Vagina (tissue), 2 donors: ENCODE measurements around the gene ILF3. TPM values are rescaled to one million over a fixed set of nuclear protein-coding genes. Genes with fewer than 3 reads are reported as not detected.

Experiments
- DNase-seq, 2 donors: peaks; one replicate each; pipeline ENCODE4 v3.0.0-alpha.2; 2017; ENCODE audit errors: extremely low spot score in 2 of 2
- H3K27ac ChIP-seq: fragments of 200-600 bp; sonication (generic); one replicate; pipeline ENCODE4 v1.5.1; 2019
- H3K27me3 ChIP-seq: fragments of 200-600 bp; sonication (generic); one replicate; pipeline ENCODE4 v1.5.1; 2019
- H3K36me3 ChIP-seq, 2 donors: fragments of 200-600 bp; sonication (generic); one replicate each; pipeline ENCODE4 v1.5.1; 2017 to 2019
- H3K4me1 ChIP-seq: fragments of 200-600 bp; sonication (generic); one replicate; pipeline ENCODE4 v1.5.1; 2019
- H3K4me3 ChIP-seq, 2 donors: fragments of 200-600 bp; sonication (generic); 1 replicate in 1 of 2; 2 replicates in 1 of 2; pipeline ENCODE4 v1.5.1; 2016 to 2019
- H3K9me3 ChIP-seq: fragments of 200-600 bp; sonication (generic); one replicate; pipeline ENCODE4 v1.5.1; 2019
- POLR2A ChIP-seq, 2 donors: fragments of 450-650 bp; IDR thresholded peaks; one replicate each; pipeline ENCODE4 v1.6.1; 2017; ENCODE audit warnings: antibody characterized with exemption in 2 of 2, mild to moderate bottlenecking in 2 of 2, moderate library complexity in 2 of 2
- POLR2AphosphoS5 ChIP-seq, 2 donors: sonication (generic); formaldehyde crosslinking; IDR thresholded peaks; one replicate each; pipeline ENCODE4 v1.9.0; 2017; ENCODE audit warnings: antibody characterized with exemption in 2 of 2, mild to moderate bottlenecking in 2 of 2, low read depth in 1 of 2; ENCODE audit not compliant: insufficient read depth in 1 of 2
- intact Hi-C: fragments of 100-400 bp; cut with DNase I; formaldehyde crosslinking; loops from one replicate; pipeline ENCODE4 v1.15.1; 2023
- total RNA-seq: library from RNA; depleted of rRNA; stranded (reverse); fragments of >200 nt; gene quantifications from one replicate; pipeline ENCODE4 v1.2.3, GENCODE V29; 2016
- TF ChIP-seq, protein P1 (sequence below), 3 experiments: fragments of 450-650 bp in 2 of 3; fragments of 200-600 bp in 1 of 3; sonication (generic) in 1 of 3; IDR thresholded peaks; one replicate each; pipeline ENCODE4 v1.5.1; 2017 to 2019; ENCODE audit warnings: antibody characterized with exemption in 3 of 3, mild to moderate bottlenecking in 2 of 3, moderate library complexity in 2 of 3

The ILF3 gene
- total RNA-seq, 1 donor from 2014 or later, result 125 TPM

GRCh38 chr19:10634963-10635362, 19.2 kb upstream of the ILF3 start:
- H3K4me3 ChIP-seq, result no peak overlapping the region
- intact Hi-C loops, result no loop called here
- no peaks in the 10 kb centered on the region for H3K9me3 ChIP-seq
- no peaks in the 10 kb centered on the region for H3K4me1 ChIP-seq
- TF ChIP-seq POLR2A (IDR thresholded peaks at IDR 0.05) (no peak), POLR2AphosphoS5 (IDR thresholded peaks at IDR 0.05; ENCODE audit: insufficient read depth in 1 of 2, low read depth in 1 of 2) (no peak)
- TF ChIP-seq, protein P1, sequence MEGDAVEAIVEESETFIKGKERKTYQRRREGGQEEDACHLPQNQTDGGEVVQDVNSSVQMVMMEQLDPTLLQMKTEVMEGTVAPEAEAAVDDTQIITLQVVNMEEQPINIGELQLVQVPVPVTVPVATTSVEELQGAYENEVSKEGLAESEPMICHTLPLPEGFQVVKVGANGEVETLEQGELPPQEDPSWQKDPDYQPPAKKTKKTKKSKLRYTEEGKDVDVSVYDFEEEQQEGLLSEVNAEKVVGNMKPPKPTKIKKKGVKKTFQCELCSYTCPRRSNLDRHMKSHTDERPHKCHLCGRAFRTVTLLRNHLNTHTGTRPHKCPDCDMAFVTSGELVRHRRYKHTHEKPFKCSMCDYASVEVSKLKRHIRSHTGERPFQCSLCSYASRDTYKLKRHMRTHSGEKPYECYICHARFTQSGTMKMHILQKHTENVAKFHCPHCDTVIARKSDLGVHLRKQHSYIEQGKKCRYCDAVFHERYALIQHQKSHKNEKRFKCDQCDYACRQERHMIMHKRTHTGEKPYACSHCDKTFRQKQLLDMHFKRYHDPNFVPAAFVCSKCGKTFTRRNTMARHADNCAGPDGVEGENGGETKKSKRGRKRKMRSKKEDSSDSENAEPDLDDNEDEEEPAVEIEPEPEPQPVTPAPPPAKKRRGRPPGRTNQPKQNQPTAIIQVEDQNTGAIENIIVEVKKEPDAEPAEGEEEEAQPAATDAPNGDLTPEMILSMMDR (IDR thresholded peaks at IDR 0.05), result no peak
- no peak overlapping the region for H3K27ac ChIP-seq
- peaks cover 0 to 80% of the 10 kb centered on the region in 2 donors for H3K36me3 ChIP-seq
- DNase-seq, result no peak
- no peaks in the 10 kb centered on the region for H3K27me3 ChIP-seq

DNA sequence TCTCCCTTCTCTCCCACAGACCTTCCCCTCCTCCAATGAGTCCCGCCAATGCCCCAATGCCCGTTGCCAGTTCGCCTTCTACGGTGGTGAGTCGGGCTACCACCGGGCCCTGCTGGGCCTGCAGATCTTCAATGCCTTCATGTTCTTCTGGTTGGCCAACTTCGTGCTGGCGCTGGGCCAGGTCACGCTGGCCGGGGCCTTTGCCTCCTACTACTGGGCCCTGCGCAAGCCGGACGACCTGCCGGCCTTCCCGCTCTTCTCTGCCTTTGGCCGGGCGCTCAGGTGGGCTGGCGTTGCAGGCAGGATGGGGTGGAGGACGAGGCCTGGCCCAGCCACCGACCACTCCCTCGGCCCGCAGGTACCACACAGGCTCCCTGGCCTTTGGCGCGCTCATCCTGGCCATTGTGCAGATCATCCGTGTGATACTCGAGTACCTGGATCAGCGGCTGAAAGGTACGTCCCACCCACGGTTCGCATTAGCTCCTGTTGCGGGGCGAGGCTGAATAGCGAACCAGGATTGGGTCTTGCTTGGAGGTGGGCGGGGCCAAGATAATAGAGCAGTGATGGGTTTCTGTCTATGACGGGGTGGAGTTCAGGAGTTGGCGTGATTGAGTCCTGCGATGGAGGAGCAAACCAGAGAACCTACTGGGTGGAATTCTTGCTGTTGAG, 17.7 kb upstream of the ILF3 start:
- TF ChIP-seq POLR2AphosphoS5 (IDR thresholded peaks at IDR 0.05; ENCODE audit: insufficient read depth in 1 of 2, low read depth in 1 of 2), result peak in 1 of 2 donors; percentile 15
- TF ChIP-seq, protein P1 (IDR thresholded peaks at IDR 0.05), result no peak
- intact Hi-C loops, result no loop called here
- Histone ChIP-seq H3K27ac (no peak overlapping the region), H3K36me3 (peaks cover 0 to 87% of the 10 kb centered on the region in 2 donors), H3K4me3 (no peak overlapping the region), H3K27me3 (no peaks in the 10 kb centered on the region), H3K9me3 (no peaks in the 10 kb centered on the region), H3K4me1 (no peaks in the 10 kb centered on the region)
- no peak for DNase-seq

GRCh38 chr19:10637894-10638293, 16.3 kb upstream of the ILF3 start:
- TF ChIP-seq POLR2A (IDR thresholded peaks at IDR 0.05) (no peak), POLR2AphosphoS5 (IDR thresholded peaks at IDR 0.05; ENCODE audit: insufficient read depth in 1 of 2, low read depth in 1 of 2) (no peak)
- TF ChIP-seq, protein P1 (IDR thresholded peaks at IDR 0.05), result no peak
- H3K27me3 ChIP-seq, result no peaks in the 10 kb centered on the region
- H3K27ac ChIP-seq, result no peak overlapping the region
- no peaks in the 10 kb centered on the region for H3K4me1 ChIP-seq
- peaks cover 0 to 83% of the 10 kb centered on the region in 2 donors for H3K36me3 ChIP-seq
- no peak overlapping the region for H3K4me3 ChIP-seq
- no peaks in the 10 kb centered on the region for H3K9me3 ChIP-seq
- DNase-seq, result no peak
- intact Hi-C loops, result no loop called here

DNA sequence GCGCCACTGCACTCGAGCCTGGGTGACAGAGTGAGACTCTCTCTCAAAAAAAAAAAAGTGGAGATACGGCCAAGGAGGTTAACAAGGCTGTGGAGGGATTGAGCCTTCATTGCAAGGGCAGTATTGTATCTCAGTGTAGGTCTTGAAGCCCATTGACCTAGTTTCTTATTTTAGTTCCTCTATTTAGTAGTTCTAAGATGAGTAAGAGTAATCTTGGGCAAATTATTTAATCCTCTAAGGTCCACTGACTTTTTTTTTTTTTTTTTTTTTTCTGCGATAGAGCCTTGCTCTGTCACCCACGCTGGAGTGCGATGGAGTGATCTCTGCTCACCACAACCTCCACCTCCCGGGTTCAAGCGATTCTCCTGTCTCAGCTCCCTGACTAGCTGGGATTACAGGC, 14.3 kb upstream of the ILF3 start:
- Histone ChIP-seq H3K36me3 (peaks cover 0 to 75% of the 10 kb centered on the region in 2 donors), H3K4me1 (peaks cover 18% of the 10 kb centered on the region)
- intact Hi-C loops, result no loop called here

GRCh38 chr19:10640361-10640760, 13.8 kb upstream of the ILF3 start:
- intact Hi-C loops, result no loop called here
- no peak for DNase-seq
- Histone ChIP-seq H3K27ac (no peak overlapping the region), H3K36me3 (peaks cover 0 to 70% of the 10 kb centered on the region in 2 donors), H3K4me3 (no peak overlapping the region), H3K4me1 (peaks cover 18% of the 10 kb centered on the region), H3K27me3 (no peaks in the 10 kb centered on the region), H3K9me3 (no peaks in the 10 kb centered on the region)
- TF ChIP-seq POLR2AphosphoS5 (IDR thresholded peaks at IDR 0.05; ENCODE audit: insufficient read depth in 1 of 2, low read depth in 1 of 2) (no peak), POLR2A (IDR thresholded peaks at IDR 0.05) (no peak)
- TF ChIP-seq, protein P1 (IDR thresholded peaks at IDR 0.05), result no peak

More for the DNA sequence above, 14.3 kb upstream of the ILF3 start:
- no peak overlapping the region for H3K4me3 ChIP-seq
- no peaks in the 10 kb centered on the region for H3K9me3 ChIP-seq
- H3K27ac ChIP-seq, result no peak overlapping the region
- no peaks in the 10 kb centered on the region for H3K27me3 ChIP-seq
- no peak for DNase-seq
- TF ChIP-seq, protein P1 (IDR thresholded peaks at IDR 0.05), result no peak
- TF ChIP-seq POLR2AphosphoS5 (IDR thresholded peaks at IDR 0.05; ENCODE audit: insufficient read depth in 1 of 2, low read depth in 1 of 2) (no peak), POLR2A (IDR thresholded peaks at IDR 0.05) (no peak)
